ENCODE results near the gene CCK.

The CCK gene

GRCh38 chr3:42277676-42278075, 11.7 kb upstream of the CCK start:
- DNase-seq (ENCODE audit: low read depth), result no peak
- TF ChIP-seq CTCF (IDR thresholded peaks at IDR 0.05; ENCODE audit: insufficient read depth, low read depth, low read length, missing control alignments), result no peak
- H3K4me3 ChIP-seq (ENCODE audit: low read length), result no peak overlapping the region

- no peak overlapping the region for H3K4me3 ChIP-seq (ENCODE audit: low read length)
- TF ChIP-seq CTCF (IDR thresholded peaks at IDR 0.05; ENCODE audit: insufficient read depth, low read depth, low read length, missing control alignments), result no peak
- DNase-seq (ENCODE audit: low read depth), result no peak
These were observed 10.5 kb upstream of the CCK start for GRCh38 chr3:42276141-42277132.

- no peak overlapping the region for H3K4me3 ChIP-seq (ENCODE audit: low read length)
- no peak for DNase-seq (ENCODE audit: low read depth)
- no peak for TF ChIP-seq CTCF (IDR thresholded peaks at IDR 0.05; ENCODE audit: insufficient read depth, low read depth, low read length, missing control alignments)
These were observed 9.2 kb upstream of the CCK start for GRCh38 chr3:42275217-42275616.

GRCh38 chr3:42274266-42274665, 8.3 kb upstream of the CCK start:
- TF ChIP-seq CTCF (IDR thresholded peaks at IDR 0.05; ENCODE audit: insufficient read depth, low read depth, low read length, missing control alignments), result no peak
- DNase-seq (ENCODE audit: low read depth), result no peak

GRCh38 chr3:42273361-42273760, 7.4 kb upstream of the CCK start:
- no peak overlapping the region for H3K4me3 ChIP-seq (ENCODE audit: low read length)
- no peak for DNase-seq (ENCODE audit: low read depth)
- TF ChIP-seq CTCF (IDR thresholded peaks at IDR 0.05; ENCODE audit: insufficient read depth, low read depth, low read length, missing control alignments), result no peak

More at GRCh38 chr3:42274266-42274665, 8.3 kb upstream of the CCK start:
- no peak overlapping the region for H3K4me3 ChIP-seq (ENCODE audit: low read length)

GRCh38 chr3:42271786-42272185, 5.8 kb upstream of the CCK start:
- DNase-seq (ENCODE audit: low read depth), result no peak
- no peak overlapping the region for H3K4me3 ChIP-seq (ENCODE audit: low read length)
- TF ChIP-seq CTCF (IDR thresholded peaks at IDR 0.05; ENCODE audit: insufficient read depth, low read depth, low read length, missing control alignments), result no peak
